ENCODE results near the gene SLC6A14.

The SLC6A14 gene, protein sequence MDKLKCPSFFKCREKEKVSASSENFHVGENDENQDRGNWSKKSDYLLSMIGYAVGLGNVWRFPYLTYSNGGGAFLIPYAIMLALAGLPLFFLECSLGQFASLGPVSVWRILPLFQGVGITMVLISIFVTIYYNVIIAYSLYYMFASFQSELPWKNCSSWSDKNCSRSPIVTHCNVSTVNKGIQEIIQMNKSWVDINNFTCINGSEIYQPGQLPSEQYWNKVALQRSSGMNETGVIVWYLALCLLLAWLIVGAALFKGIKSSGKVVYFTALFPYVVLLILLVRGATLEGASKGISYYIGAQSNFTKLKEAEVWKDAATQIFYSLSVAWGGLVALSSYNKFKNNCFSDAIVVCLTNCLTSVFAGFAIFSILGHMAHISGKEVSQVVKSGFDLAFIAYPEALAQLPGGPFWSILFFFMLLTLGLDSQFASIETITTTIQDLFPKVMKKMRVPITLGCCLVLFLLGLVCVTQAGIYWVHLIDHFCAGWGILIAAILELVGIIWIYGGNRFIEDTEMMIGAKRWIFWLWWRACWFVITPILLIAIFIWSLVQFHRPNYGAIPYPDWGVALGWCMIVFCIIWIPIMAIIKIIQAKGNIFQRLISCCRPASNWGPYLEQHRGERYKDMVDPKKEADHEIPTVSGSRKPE

DNA sequence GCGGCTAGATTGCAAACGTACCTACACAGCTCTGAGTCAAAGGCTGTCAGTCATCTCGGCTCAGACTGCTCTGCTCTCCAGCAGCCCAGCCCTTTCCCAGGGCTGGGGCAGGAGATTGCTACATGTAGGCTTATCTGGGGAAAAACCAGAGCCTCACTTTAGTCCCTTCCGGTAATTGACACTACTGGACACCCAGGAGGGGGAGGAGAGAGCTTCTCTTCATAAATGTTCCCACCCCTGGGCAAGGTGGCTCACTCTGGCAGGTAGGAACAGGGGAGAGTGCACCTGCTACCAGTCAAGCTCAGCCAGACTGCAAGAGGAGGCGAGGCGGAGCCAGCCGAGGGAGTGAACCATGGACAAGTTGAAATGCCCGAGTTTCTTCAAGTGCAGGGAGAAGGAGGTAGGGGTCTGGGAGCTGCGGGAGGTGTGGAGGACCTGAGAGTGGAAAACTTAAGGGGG lies at the start of gene SLC6A14:
SLC6A14 (plus strand) TSS at position 249 of the 459 bp plus-strand sequence; CDS start at position 353, 104 bp downstream.
- no peak for DNase-seq

DNA sequence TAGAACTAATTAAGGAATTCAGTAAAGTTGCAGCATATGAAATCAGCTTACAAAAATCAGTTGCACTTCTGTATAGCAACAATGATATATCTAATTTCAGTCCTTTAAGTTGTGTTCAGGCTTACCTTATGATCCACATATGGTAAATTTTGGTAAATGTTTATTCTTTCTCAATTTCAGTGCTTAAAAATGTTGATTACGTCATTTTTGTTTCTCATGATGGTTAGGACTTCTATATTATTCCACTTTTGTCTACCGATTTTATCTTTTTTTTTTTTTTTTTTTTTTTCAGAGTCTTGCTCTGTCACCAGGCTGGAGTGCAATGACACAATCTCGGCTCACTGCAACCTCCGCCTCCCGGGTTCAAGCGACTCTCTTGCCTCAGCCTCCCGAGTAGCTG lies 40.7 kb upstream of the SLC6A14 start:
- no peak for DNase-seq

DNA sequence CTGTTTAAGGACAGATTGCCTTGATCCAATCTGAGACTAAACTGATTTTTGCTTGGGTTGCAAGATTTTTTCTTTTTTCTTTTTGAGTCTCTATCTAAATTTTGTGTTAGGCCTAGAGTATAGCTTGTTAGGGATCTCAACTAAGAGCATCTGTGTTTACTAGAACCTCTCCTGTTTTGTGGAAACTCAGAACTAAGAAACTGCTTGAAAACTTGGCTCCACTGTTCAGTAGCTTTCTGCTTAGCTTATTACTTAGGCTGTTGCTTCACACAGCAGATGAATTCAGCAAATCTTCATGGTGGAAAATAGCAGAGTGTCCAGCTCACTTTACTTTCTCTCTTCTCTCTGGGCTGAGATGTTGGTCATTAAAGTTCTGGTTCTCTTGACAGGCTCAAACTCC lies 36.7 kb upstream of the SLC6A14 start:
- DNase-seq = no peak

DNA sequence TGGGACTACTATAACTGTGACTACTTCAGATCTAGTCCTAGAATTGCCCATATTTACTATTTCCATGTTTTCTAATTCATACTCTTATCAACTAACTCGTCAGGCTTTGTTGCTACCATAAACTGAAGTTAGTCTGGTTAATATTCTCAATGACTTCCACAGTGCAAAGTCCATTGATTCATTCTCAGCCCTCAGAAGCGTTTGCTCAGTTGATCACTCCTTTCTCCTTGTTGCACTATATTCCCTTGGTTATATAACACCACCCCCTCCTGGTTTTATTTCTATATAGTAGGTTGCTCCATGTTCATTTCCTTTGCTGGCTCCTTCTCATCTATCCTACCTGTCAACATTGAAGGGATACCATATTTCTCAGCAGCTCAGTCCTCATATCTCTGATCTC lies 27.2 kb upstream of the SLC6A14 start:
- no peak for DNase-seq

DNA sequence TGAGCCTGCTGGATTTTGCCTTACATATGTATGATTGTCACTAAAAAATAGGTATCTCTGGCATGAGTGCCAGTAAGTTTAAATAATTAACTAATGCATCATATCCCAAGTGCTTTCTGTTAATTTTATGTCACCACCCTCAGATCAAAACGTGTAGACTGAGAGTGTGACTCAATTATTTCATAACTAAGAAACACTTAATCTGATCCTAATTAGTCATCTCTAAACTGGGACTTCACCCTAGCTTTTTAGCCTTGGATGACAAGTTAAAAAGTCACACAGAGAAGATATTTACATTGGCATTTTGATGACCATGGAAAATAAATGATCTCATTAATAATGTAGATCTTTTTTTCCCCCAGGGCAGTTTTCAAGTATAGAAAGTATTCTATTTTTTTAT lies 23.1 kb upstream of the SLC6A14 start:
- no peak for DNase-seq

DNA sequence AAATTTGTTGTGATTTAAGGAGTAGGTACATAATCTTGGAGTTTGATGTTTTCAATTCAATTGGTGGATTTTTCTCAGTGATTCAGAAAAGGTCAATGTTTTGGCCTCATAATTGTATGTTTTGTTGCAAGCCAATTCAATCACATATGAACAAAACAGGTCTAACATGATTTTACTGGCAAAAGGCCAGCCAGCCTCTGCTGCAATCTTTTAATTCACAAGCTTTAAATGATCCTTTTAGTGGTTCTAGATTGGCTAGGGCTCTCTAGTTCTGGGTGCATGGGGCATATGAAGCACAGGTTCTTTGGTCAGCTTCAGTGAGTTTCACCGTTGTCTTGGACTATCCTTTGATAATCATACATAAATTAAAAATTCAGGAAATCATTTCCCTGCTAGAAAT lies 19.2 kb upstream of the SLC6A14 start:
- DNase-seq = no peak

DNA sequence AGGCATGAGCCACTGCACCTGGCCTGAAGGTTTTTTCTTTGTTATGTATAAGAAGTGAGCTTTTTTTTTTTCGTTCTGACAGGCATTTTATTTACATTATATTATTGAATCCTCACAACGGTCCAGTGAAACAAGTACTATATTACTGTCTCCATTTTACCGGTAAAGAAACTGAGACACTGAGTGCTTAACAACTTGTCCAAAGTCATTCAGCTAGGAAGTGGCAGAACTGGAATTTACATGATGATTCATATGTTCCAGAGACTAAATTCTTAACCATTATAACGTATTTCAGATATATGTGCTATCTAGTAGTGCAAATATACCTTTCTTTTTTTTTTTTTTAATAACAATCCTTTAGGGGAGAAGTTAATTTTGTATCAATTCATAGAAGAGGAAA lies 18.4 kb upstream of the SLC6A14 start:
- DNase-seq = no peak

DNA sequence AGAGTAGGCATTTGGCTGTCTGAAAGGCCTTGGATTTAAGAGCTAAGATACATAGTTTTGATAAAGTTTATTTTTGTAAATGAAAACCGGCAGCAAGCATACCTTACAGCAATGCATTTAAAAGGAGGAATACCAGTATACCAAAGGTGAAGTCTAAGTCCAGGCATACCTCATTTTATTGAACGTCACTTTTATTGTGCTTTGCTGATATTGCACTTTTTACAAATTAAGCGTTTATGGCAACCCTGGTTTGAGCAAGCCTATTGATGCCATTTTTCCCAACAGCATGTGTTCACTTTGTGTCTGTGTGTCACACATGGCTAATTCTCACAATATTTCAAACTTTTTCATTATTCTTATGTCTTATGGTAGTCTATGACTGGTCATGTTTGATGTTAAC lies 8.4 kb upstream of the SLC6A14 start:
- DNase-seq = no peak

DNA sequence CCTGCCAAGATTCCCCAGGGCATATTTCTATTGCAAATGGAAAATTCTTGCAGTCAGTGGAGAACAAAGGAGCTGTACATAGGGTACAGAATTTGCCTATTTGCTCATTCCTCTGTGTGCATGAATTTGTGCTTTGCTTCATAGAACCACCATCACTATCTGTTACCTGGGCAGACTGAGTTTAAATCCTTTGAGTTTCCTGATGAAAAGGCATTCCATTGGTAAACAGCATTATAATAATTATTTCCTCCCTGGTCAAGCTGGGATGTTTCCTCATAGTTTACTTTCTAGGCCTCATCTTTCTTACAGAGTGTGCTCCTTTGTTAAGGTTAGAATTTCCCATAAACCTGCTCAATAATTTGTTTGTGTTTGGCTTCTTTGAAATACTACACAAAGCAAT lies 809 bp upstream of the SLC6A14 start:
- DNase-seq = no peak

DNA sequence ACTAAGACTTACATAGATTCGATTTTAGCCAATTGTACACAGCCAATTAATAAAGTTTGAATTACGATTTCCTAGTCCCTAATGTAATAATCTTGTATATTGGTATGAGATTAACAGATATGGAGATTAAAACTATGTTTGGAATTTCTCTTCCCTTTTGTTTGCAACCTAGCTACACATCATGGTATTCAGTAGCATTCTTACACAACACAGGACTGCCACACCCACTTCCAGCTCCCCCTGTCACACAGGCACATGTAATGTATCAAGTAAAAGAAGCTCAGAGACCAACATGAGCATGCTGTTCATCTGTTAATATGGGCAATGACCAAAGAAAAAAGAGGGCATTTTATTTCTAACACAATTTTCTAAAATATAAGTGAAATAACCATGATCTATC lies 12.8 kb downstream of the SLC6A14 start:
- no peak for DNase-seq

DNA sequence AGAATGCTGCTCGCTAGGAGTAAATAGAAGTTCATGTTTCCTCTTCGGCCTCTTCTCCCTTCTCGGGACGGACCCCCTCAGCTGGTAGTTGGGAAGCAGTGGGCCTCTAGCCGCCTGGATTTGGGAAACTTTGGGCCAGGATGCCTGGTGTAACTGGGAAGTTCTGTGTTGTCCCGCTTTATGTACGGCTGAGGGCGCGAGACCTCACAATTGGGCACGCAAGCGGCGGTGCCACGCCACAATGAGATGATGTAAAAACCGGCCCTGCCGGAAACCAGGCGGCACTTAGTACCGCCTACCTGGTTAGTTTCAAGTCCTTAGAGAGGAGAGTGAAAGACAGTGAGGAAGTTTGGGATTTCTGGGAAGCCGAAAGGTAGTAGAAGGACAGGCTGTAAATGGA lies 26.4 kb downstream of the SLC6A14 start, which contains the start of gene CT83:
CT83 (minus strand) TSS at position 155 of the 400 bp plus-strand sequence; CDS start at position 35, 120 bp downstream.
- DNase-seq = no peak

DNA sequence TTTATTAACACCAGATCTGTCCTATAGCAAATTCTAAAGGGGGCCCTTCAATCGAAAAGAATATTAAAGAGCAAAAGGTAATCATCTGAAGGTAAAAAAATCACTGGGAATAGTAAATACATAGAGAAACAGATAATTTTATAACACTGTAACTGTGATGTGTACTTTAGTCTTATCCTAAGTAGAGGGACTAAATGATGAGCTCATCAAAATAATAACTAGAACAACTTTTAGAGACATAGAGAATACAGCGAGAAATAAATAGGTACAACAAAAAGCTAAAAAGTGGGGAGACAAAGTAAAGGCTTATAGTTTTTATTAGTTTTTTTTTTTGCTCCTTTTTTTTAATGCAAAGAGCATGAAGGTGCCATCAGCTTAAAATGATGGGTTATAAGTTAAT lies 43.7 kb downstream of the SLC6A14 start:
- DNase-seq = no peak

DNA sequence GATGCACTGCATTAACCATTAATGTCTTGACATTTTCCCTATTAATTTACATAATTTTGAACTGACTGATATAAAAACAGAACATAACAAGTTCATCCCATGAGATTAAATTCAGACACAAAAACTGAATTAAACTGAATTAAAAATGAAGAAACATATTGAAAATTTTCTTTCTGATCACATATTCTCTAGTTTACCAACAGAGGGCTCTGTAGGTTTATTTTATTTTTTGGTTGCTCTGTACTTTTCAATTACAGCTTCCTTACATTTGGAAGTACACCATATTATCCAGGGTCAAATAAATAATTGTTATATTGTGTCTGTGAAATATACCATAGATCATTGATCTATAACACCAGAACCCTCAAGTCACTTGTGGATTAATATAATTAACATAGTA lies 53.7 kb downstream of the SLC6A14 start:
- no peak for DNase-seq

DNA sequence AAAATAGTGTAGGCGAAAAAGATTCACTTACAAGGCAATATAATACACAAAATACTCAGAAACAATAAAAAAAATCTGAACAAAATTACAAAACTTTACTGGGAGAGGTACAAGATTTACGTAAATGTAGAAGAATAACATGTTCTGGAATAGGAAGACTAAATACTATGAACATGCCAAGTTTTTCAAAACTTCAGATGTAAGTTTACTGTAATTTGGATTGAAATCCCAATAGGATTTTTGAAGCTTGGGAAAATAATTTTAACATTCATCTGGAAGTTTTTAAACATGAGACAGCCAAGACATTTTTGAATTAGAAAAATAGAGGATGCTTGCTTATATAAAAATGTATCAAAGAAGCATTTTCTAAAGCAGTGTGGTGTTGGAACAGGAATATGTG lies 56.9 kb downstream of the SLC6A14 start:
- no peak for DNase-seq

DNA sequence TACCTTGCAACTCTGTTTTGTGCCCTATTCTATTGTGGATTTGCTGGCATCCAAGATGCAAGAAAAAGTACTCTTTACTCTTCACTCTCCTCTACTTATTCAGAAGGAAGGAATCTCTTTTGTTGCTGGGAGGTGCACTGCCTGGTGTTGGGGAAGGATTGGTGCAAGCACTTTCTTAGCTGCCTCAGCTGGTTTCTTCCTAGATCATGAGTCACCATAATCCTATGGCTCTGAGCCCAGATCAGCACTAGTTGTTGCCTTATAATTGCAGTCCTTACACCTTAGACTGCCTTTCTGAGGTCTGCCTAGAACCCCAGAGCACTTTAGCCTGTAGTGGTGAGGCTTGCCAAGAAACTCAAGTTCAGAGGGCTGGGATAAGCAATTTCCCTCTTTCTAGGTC lies 63.4 kb downstream of the SLC6A14 start:
- DNase-seq = no peak
